ENCODE results near the gene CEP112. TPM values are rescaled to one million over a fixed set of nuclear protein-coding genes. Genes with fewer than 3 reads are reported as not detected.

Gene CEP112
- total and polyA plus RNA-seq, 8 donors, result 8.4 to 11.4 (median 9.8) TPM

GRCh38 chr17:65588181-65588808 is 603.6 kb downstream of the CEP112 start:
- TF ChIP-seq CTCF (IDR thresholded peaks at IDR 0.05), result peak in 1 of 4 donors; percentile 20
- Histone ChIP-seq H3K36me3 (no peaks in the 10 kb centered on the region), H3K4me1 (peaks cover 5 to 21% (median 12%) of the 10 kb centered on the region in 3 donors), H3K27me3 (no peaks in the 10 kb centered on the region), H3K9me3 (no peaks in the 10 kb centered on the region), H3K27ac (peak overlapping the region in 1 of 4 donors; percentile 3), H3K4me3 (no peak overlapping the region)
- DNase-seq, result peak in 2 of 6 donors; percentile 55 to 68
- FAIRE-seq, result no peak
- intact Hi-C loops (cut with DNase I), result no loop called here
- WGBS, 2 donors, result 36 to 42% methylated on average over 9 of the region's 9 CpGs
- peak in 3 of 4 donors; percentile 63 to 78 (median 65) for ATAC-seq

GRCh38 chr17:65587534-65588180 is 604.3 kb downstream of the CEP112 start:
- TF ChIP-seq CTCF (IDR thresholded peaks at IDR 0.05), result no peak
- Histone ChIP-seq H3K27me3 (no peaks in the 10 kb centered on the region), H3K4me3 (no peak overlapping the region), H3K9me3 (no peaks in the 10 kb centered on the region), H3K4me1 (peaks cover 5 to 21% (median 12%) of the 10 kb centered on the region in 3 donors), H3K36me3 (no peaks in the 10 kb centered on the region), H3K27ac (peak overlapping the region in 1 of 4 donors; percentile 3)
- DNase-seq (no peak), ATAC-seq (no peak), FAIRE-seq (no peak)
- 71 to 82% methylated on average over 10 of the region's 10 CpGs for WGBS, 2 donors
- intact Hi-C loops (cut with DNase I), result no loop called here

GRCh38 chr17:65586899-65587298 is 605.0 kb downstream of the CEP112 start:
- ATAC-seq (no peak), DNase-seq (no peak), FAIRE-seq (no peak)
- H3K27ac ChIP-seq, result no peak overlapping the region
- WGBS, 2 donors, result 87 to 91% methylated on average over 9 of the region's 9 CpGs
- H3K4me1 ChIP-seq, result peaks cover 5 to 21% (median 12%) of the 10 kb centered on the region in 3 donors
- no peaks in the 10 kb centered on the region for H3K9me3 ChIP-seq
- TF ChIP-seq CTCF (IDR thresholded peaks at IDR 0.05), result no peak
- no peaks in the 10 kb centered on the region for H3K36me3 ChIP-seq
- intact Hi-C loops (cut with DNase I), result no loop called here
- H3K4me3 ChIP-seq, result no peak overlapping the region
- H3K27me3 ChIP-seq, result no peaks in the 10 kb centered on the region

Other genes with a start within 250 kb of the CEP112 start
- gene APOH, start 37.3 kb upstream of the CEP112 start, total RNA-seq, result 1 to 10 TPM; 3.8 to 8.8 (median 7.5) TPM
- 10 to 100 TPM in 1 of 2 donors, 1 to 10 TPM in 1; 8.7 to 68.4 TPM for gene APOH, start 37.3 kb upstream of the CEP112 start, polyA plus RNA-seq
- 10 to 100 TPM in 4 of 6 donors, 1 to 10 TPM in 2; 8.9 to 22.3 (median 11.7) TPM for gene PRKCA, start 110.5 kb upstream of the CEP112 start, total RNA-seq
- 1 to 10 TPM; 3.5 to 5.0 TPM for gene PRKCA, start 110.5 kb upstream of the CEP112 start, polyA plus RNA-seq